GM19239 (cell line): ENCODE measurements around the gene UQCRC2.
"Not testable (repeated sequence)": the region's sequence is repeated elsewhere in the genome, so short reads cannot be mapped to it uniquely, and the experiment has no call there.

Source experiments
- DNase-seq: peaks from one replicate; pipeline ENCODE4 v3.0.0; 2011; ENCODE audit warnings: low spot score; ENCODE audit not compliant: insufficient read length
- FAIRE-seq: peaks from 2 replicates; lab custom pipeline; 2011; peaks lifted over from hg19 to GRCh38; lab: Jason Lieb, UNC

The UQCRC2 gene

DNA sequence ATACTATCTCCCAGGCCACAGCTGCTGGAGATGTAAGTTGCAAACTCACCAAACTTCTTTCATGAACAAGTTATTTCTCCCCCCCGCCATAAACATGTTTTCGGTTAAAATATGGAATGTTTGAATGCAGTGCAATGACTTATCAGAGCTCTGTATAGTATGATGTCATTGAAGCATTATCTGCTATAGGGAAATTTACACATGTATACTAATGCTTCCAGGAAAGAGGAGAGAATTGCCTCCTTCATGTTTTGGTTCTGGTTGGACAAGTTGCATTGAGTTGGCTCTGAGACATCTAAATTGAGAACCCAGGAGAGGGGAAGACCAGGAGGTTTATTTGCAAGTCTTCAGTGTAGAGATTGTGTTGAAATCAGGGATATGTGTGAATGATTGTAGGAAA, 20.8 kb downstream of the UQCRC2 start:
- FAIRE-seq (no peak), DNase-seq (no peak)

DNA sequence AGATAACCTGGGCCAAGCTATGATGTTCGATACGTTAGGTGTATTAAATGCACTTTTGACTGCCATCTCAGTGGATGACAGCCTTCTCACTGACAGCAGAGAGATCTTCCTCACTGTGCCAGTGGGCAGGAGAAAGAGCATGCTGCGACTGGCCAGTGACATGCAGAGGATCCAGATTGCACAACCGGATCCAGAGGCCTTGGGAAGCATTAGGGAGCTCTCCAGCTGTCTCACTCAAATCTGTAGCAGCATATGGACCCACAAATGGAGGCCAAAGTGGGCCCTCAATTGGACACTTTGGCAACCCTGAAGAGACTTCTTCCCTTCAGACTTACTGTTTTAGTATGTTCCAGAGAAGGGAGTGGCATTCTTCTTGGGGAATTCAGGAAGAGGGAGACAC, 26.9 kb downstream of the UQCRC2 start:
- no peak for FAIRE-seq
- no peak for DNase-seq

GRCh38 chr16:21982108-21982507, 28.9 kb downstream of the UQCRC2 start:
- FAIRE-seq (no peak), DNase-seq (no peak)

DNA sequence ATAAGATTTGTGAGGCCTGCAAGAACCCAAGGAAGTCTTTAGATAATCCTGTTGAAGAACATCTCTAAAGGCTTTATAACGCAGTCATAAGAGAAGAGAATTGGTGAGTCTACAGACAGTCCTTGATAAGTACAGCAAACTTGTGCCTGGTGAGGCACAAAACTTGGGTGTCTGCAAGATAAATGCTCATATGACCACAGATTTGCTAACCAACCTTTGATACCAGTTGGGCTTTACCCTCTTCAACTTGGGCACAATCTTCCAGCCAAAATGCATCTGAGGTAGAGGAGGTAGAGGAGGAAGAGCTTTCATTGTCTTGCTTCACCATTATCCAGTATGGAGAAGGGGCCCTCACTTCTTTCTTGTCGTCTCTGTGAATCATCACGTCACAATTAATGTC, 30.9 kb downstream of the UQCRC2 start:
- no peak for FAIRE-seq
- DNase-seq, result no peak

GRCh38 chr16:21985524-21985923, 32.4 kb downstream of the UQCRC2 start:
- FAIRE-seq (no peak), DNase-seq (no peak)

GRCh38 chr16:21986692-21987246, 33.6 kb downstream of the UQCRC2 start:
- DNase-seq (no peak), FAIRE-seq (no peak)

DNA sequence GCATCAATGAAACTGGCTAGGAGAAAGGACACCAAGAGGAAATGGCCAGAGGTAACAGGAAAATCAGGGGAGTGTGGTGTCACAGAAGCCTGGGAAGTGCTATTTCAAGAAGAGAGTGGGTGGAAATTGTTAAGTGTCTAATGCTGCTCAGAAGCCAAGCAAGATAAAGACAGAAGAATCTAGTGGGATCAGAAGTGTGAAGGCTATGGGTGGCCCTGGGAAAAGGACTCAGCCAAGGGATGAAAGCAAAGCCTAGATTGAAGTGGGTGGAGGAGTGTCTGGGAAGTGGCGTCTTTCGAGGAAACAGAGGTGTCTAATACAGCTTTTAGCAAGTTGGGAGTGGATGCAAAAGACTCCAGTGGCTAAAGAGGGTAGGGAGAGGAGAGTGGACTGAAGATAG, 34.3 kb downstream of the UQCRC2 start:
- no peak for FAIRE-seq
- no peak for DNase-seq

DNA sequence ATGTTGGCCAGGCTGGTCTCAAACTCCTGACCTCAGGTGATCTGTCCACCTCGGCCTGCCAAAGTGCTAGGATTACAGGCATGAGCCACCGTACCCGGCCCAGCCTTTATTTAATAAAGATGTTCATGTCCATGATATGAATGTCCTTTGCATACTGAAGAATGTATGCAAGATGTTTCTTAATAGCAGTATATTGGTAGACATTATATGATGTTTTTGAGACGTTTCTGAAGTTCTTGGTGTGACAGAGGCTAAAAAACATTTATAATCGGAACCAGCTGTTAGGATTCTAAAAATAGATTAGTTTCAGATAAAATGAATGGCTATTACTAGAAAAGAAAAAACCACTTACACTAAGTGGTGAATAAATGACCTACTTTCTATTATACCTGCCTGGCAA, 36.0 kb downstream of the UQCRC2 start:
- no peak for DNase-seq
- FAIRE-seq, result no peak

DNA sequence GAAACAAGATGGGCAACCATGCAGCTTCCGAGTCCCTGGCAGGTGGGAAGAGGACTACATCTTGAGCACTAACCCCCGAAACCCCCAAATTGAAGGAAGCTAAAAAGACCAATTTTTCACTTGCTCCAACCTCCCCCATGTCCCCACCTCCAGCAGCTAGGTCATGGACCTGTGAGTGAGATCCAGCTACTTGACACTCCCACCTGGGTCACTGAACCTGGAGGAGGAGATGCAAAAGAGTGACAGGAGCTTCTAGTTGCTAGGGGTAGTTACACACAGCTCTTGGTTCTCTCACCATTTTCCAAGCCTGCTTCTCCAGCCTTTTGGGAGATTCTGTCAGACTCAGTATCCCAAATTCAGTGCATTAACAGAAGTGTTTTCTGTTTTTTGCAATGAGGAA, 36.6 kb downstream of the UQCRC2 start:
- FAIRE-seq, result no peak
- DNase-seq, result no peak

DNA sequence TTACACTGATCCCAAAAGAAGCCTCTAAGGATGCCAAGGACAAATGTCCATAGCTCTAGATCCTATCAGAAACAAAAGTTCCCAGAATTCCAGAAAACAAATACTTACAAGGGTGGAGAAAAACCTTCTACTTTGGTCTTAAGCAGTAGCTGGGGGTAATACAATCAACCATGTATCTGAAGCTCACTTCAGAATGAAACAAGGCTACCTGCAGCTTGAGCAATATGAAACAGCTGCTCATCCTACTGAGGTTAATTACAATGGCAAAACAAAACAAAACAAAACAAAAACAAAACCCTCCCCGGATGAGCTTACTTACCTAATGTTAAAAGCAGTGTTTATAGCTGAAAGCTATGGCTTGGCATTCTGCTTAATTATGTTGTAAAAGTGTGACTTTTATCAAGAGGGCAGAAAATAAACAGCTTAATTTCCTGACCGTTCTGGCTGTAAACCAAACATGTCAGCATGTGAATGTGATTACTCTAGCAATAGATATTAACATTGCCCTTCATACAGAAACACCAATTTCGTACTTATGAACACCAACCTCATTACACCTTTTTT, 37.3 kb downstream of the UQCRC2 start:
- DNase-seq, result no peak
- no peak for FAIRE-seq

GRCh38 chr16:21991621-21992020, 38.5 kb downstream of the UQCRC2 start:
- no peak for DNase-seq
- no peak for FAIRE-seq

DNA sequence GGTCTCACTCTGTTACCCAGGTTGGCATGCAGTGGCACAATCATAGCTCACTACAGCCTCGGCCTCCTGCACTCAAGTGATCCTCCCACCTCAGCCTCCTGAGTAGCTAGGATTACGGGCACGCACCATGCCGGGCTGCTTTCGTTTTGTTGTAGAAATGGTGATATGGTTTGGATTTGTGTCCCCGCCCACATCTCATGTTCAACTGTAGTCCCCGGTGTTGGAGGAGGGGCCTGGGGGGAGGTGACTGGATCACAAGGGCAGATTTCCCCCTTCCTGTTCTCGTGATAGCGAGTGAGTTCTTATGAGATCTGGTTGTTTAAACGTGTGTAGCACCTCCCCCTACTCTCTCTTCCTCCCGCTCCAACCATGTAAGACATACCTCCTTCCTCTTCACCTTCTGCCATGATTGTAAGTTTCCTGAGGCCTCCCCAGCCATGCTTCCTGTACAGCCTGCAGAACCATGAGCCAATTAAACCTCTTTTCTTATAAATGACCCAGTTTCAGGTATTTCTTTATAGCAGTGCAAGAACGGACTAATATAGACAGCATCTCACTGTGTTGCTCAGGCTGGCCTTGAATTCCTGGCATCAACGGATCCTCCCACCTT, 41.8 kb downstream of the UQCRC2 start:
- no peak for DNase-seq
- no peak for FAIRE-seq

DNA sequence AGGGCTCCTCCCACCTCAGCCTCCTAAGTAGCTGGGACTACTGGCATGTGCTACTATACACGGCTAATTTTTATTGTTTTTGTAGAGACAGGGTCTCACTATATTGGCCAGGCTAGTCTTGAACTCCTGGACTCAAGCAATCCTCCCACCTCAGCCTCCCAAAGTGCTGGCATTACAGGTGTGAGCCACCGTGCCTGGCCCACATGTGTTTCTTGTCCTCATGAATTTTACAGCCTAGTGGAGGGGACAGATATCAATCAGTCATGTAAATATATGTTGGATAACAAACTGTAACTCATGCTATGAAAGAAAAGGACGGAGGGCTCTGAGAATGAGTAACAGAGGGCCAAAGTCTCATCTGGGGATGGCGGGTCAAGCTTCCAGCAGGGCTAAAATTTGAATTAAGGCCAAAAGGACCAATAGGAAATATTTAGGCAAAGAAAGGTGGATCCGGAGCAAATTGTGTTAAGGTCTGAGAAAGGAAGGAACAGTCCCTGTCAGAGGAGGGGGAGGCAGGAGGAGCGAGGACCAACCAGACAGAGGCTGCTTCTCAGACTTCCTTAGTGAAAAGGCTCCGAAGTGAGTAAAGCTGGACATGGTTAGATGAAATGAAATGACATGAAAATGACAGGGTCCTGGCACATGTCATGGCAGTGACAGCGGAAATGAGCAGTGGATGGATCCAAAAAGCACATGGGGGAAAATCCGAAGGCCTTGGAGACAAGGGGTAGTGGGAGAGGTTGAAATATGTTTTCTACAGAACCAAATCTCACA, 43.9 kb downstream of the UQCRC2 start:
- DNase-seq (no peak), FAIRE-seq (no peak)

- FAIRE-seq, result no peak
- DNase-seq, result no peak
These were observed 44.7 kb downstream of the UQCRC2 start for GRCh38 chr16:21997697-21998480.

- FAIRE-seq, result no peak
- no peak for DNase-seq
These were observed 48.4 kb downstream of the UQCRC2 start for GRCh38 chr16:22001591-22001990.

DNA sequence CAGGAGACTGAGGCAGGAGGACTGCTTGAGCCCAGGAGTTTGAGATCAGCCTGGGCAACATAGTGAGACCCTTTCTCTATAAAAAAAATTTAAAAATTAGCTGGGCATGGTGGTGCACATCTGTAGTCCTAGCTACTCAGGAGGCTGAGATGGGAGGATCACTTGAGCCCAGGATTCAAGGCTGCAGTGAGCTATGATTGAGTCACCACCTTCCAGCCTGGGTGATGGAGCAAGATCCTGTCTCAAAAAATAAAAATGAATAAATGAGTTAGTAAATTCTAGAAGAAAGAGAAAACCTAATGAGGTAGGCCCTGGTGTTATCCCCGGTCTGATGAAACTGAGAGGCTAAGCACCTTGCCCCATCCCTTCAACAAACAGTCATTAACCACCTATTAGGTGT, 48.9 kb downstream of the UQCRC2 start:
- FAIRE-seq, DNase-seq: not testable (repeated sequence)

GRCh38 chr16:22003195-22003594, 50.0 kb downstream of the UQCRC2 start:
- no peak for FAIRE-seq

DNA sequence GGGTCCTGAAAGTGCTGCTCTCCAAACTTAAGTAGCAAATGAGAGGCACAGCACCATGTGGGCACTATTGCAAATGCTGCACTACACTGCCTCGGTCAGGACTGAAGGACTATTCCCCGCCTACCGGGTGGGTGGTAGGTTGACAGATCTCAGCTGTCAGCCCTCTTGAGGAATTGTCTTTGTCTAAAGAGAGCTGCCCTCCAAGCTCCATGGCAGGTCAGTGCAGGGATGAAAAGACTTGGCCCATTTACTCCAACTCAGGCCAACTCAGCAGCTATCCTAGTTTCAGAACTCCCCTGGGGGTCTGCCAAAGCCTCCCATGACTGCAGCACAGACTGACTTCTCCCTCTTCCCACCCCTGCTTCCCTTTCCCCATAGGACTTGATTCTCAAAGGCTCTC, 51.2 kb downstream of the UQCRC2 start:
- no peak for FAIRE-seq

More at GRCh38 chr16:22003195-22003594, 50.0 kb downstream of the UQCRC2 start:
- no peak for DNase-seq

DNA sequence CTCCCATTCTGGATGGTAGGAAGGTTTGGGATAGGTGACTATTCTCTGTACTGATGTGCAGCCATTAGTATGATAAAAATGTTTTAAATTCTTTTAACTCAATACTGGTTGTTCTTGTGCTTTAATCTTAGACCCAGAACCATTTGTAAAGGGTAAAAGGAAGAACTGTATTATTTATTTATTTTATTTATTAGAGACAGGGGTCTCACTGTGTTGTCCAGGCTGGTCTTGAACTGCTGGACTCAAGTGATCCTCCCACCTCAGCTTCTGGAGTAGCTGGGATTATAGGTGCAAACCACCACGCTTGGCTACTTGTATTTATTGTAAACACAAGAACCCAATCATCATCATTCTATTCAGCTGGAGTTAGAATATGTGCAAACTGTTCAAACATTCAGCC, 52.6 kb downstream of the UQCRC2 start:
- FAIRE-seq (no peak), DNase-seq (no peak)

More for the DNA sequence above, 51.2 kb downstream of the UQCRC2 start:
- DNase-seq, result no peak

- no peak for FAIRE-seq
- no peak for DNase-seq
These were observed 53.5 kb downstream of the UQCRC2 start for GRCh38 chr16:22006636-22007035.

DNA sequence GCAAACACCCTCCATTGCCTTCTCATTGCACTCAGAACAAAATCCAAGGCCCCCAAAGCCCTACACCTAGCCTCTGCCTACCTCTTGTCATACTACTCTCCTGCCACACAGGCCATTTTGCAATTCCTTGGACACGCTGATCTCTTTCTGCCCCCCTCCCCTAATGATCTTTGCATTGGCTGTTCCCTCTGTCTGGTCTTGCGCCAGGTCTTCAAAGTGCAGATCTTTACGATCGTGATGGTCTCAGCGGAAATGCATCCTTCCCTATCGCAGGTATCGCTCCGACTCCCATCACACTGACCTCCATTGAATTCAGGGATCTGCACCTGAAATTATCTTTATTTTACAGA, 54.0 kb downstream of the UQCRC2 start:
- FAIRE-seq, result no peak
- DNase-seq, result no peak
